ENCODE results near the gene WDR7.

WDR7 gene

DNA sequence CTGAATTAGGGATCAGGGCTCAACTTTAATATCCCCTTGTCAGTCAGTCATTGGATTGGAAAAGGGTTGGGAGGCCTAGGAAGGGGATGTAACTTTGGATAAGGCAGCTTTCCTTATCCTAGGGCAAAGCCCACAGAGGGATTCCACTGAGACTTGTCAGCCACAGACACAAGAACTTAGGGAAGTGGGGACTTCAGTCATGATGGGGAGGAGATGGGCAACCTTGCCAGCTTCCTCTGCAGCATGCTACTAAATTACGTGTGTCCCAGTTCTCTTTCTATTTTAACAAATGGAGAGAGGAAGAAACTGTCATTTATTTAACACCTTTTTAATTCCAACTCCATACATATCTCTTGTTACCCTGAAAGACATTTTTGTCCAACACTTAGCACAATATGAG is 237.8 kb downstream of the WDR7 start:
- no peak for DNase-seq (ENCODE audit: low read depth, low spot score)

DNA sequence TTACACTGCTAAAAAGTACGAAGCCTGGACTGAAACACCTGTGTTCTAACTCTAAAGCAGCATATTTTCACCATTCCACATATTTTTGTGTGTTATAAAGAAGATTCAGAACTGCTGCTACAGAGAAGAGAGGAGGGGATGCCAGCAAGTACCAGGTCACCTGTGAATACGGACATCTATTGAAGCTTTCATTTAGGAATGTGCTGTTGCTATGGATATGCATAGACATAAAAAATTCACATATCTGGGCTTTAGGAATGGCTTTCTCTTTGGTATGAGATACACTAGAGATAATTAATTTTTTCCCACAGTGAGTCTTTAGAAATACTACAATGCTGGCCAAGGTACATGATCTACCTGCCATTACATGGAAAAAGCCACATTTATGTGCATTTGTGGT is 238.5 kb downstream of the WDR7 start:
- DNase-seq (ENCODE audit: low read depth, low spot score): no peak

DNA sequence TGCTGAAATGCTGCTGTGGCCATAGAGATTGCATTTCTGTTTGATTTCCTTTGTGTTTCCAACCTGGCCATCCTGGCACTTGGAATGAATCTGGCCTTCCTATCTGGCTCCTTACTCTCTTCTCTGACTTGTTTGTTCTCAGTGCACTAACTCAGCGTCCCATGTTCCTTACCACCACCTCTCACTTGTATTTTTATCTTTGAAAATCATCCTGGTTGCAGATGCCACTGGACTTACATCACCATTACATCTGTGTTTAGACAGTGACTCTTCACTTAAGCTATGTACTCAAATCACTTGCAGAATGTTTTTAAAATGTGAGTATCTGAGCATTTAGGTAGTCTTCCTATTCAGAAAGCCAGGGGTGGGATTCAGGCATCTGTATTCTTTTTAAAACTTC is 239.5 kb downstream of the WDR7 start:
- DNase-seq (ENCODE audit: low read depth, low spot score): no peak

DNA sequence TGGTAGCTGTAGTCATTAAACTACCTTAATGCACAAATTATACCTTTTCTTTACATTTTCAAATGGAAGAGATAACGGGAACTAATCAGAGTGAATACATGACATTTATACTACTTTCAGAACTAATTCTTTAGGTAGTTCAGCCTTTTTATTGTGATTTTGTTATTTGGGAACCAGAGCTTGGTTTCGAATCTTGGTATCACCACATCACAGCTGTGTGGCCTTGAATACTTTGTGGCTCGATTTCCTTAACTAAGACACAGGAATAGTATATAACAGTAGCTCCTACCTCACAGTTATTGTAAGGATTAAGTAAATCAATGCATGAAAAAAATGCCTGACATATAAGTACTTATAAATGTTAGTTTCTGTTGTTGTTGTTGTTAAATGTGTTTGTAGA is 240.0 kb downstream of the WDR7 start:
- DNase-seq (ENCODE audit: low read depth, low spot score): no peak

DNA sequence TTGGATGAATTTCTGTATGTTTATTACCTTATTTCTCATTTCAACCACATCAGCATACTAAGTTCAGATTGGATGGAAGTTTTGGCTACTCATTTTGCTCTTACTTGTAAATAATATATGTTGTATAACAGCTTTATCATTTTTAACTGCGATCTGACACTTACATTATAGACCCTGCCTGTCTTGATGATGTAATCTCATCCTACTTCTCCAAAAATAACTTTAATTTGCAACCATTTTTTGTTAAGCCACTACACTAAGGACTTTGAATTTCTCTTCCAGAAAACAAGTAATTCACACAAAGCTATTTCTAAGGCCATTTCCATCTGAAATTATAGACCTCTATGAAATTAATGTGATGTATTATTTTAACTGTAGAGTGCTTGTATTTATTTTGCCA is 240.7 kb downstream of the WDR7 start:
- no peak for DNase-seq (ENCODE audit: low read depth, low spot score)

DNA sequence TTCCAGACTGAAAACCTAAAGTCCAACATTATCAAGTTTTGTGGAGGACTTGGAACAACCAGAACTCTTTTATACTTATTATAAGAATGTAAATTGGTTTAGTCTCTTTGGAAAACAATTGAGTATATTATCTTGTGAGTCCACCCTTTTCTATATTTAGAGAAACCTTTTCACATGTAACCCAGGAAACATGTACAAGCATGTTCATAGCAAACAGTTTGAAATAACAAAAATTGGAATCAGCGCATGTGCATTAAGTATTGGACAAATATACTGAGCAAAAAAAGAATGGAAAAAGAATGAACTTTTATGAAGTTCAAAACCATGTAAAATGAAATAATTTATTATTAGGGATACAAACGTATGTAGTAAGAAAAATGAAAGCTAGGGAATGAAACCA is 246.0 kb downstream of the WDR7 start:
- DNase-seq (ENCODE audit: low read depth, low spot score): no peak

DNA sequence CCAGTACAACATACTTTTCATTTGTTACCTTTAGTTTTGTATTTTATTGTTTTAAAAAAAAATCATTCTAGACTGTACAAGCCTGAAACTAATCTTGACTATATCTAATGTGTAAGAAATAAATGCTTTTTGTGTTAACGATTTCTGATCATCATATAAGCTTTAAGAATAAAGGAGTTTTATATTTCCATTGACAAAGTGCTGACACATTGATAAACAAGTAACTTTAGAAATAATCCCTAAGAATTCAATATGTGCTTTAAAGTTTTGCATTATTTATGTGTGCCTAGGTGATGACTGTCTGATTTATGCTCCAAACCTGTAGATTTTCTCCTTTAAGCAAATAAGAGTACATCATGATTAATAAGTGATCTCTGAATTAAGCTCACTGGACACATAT is 248.5 kb downstream of the WDR7 start:
- no peak for DNase-seq (ENCODE audit: low read depth, low spot score)

DNA sequence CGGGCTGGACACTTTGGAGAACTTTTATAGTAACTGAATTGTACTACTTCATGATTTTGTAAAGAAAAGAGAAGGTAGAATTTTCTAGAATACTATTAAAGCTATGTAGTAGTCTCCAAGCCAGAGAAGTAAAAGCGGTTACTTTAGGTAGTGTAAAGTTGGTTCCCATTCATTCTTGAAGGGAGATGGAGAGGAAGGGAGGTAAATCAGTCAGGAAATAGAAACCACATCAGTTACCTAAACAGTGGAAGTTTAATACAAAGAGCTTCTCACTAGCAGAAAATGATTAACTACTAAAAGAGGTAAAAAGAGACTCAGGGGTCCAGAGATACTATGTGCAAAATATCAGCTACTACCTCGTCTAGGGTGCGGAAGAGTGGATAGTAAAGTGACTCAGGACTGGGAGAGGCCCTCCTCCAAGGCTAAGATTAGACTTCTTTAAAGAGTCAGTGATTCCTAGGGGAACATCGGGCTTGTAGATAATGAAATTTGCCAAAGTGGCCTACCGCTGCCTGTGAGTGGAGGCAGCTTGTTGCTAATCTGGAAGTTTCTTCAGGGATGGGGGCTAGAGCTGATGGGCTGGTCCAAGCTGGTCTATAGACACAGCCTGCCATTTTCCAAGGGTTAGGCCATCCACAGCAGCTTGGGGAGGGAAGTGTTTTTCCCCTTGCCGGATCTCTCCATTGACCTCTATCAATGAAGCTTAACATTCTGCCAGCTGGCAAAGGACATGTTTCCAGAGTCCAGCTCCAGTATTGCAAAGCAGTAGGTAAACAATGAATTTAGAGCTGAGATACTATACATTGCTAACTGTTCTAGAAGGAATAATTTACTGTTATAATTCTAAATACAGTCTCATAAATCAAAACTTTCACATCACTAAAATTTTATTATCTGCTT is 249.3 kb downstream of the WDR7 start:
- no peak for DNase-seq (ENCODE audit: low read depth, low spot score)

DNA sequence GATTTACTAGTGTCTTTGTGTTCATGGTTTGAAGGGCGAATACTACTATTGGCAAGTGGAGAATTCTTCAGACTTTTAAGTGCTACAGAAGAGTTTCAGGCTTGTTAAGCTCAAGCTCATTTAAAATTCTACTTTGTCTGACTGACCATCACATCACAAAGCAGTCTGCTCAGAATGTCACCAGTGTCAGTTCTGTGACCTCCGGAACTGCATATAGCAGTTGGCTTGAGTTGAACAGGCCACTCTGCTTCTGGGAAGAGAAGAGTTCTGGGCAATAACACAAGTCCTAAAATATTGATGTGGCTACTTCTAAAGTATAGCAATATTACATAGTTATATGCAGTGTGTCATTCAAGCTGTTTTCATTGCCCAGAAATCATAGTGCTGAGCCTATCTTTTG is 250.8 kb downstream of the WDR7 start:
- no peak for DNase-seq (ENCODE audit: low read depth, low spot score)

DNA sequence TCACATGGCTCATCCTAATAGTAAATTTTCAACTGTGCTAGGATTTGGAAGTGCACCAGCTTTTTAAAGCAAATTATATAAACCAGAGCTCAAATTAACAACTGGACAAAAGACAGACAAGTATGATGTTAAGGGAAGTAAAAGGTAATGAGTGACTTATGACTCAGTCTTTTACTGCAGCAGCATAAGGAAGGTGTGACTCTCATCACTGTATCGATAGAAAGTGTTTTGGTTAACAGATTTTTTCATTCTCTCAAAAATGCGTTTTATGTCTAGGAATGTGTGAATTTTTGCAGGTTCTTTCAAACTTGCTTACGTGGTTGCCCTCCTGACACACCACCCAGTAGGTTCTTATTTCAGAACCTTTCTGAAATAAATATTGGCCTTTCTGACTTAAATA is 251.5 kb downstream of the WDR7 start:
- DNase-seq (ENCODE audit: low read depth, low spot score): no peak

DNA sequence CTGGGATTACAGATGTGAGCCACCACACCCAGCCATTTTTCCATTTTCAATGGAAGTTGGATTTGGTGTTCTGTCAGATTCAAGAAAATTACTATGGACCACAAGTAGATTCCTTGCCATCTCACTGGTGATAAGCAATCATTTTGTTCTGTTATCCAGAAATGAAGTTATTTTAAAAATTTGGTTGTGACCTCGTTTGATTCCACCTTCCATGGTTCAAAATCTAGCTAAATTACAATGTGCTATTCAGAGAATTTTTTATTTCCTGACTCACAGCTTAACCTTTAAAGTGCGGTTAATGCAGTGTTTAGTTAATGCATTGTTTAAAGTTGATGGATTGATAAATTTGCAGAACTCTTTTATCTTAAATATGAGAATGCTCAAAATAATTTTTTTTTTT is 252.5 kb downstream of the WDR7 start:
- no peak for DNase-seq (ENCODE audit: low read depth, low spot score)

DNA sequence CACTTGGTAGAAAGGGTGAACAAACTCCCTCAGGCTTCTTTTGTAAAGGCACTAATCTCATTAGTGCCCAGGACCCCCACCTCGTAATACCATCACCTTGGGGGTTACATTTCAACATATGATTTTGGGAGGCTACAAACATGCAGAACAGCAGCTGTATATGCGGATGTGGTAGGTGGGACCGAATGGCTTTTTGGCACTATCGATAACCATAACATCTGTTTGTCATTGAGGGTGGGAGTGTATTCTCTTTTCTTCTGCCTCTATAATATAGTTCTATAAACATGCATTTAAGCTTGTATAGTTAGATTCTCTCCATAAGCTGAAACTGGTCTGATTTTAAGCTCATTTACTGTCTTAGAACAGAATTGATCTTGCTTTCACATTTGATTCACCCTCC is 256.6 kb downstream of the WDR7 start:
- no peak for DNase-seq (ENCODE audit: low read depth, low spot score)

DNA sequence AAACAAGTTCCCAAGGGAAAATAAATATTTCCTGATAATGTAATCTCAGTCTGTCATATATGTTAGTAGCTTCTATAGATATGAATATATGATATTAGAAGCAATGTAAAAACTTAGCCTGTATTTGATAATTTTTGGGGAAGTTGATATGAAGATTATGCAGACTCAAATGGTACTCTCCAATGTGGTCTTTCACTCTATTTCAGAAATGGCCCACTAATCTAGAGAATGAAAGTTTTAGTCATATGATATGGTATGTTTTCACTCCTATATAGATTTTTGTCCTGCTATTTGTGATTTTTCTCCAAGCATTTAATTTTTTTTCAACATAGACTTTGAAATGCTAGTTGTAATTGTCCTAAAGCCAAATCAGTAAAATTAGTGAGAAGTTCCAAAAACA is 259.1 kb downstream of the WDR7 start:
- no peak for DNase-seq (ENCODE audit: low read depth, low spot score)

DNA sequence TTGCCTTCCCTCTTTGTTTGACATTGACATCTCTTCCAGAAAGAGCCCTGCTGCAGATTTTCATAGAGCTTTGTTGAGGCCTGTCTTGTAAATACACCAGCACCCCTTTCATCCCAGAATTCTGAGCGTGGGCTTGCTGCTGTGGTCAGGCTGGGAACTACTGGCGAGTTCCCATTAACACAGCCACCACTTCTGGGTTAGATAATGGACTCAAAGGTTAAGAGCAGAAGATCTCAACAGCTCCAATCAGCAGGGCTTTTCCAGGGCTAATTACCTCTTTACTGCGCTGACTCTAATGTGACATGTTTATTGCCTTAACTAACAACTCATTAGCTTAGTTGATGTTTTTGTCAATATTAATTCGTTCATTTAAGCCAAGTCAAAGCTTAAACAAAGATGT is 259.8 kb downstream of the WDR7 start:
- DNase-seq (ENCODE audit: low read depth, low spot score): peak; percentile 13

DNA sequence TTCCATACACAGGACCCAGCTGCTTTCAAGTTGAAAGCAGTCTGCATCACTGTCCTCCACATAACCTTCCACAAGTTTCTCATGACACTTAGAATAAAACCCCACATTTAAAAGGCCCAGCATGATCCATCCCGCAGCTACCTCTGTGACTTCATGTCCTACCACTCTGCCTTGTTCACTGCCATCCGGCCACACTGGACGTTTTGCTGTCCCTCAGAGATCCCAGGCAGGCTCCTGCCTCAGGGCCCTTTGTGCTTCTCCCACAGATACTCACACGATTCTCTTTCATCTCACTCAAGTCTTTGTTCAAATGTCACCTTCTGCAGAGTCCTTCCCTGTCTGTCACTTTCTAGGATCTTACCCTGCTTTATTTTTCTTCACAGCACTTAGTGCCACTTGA is 262.8 kb downstream of the WDR7 start:
- peak; percentile 66 for DNase-seq (ENCODE audit: low read depth, low spot score)

DNA sequence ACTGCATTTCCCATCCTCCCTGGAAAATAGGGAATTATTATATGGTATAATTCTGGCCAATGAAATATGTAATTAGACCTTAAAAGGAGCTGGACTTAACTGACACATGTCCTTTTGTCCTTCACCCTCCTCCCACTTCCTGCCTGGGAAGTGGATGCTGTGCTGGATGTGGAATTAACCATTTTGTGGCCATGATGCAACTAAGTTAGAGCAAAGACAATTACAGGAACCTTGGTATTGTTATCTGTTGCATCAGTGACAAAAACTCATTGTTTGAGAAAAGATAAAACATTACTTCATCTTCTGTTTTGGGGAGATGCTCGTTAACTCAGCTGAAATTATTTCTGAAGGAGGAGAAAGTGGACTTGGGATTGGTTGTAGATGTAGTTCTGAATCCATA is 268.0 kb downstream of the WDR7 start:
- DNase-seq (ENCODE audit: low read depth, low spot score): no peak

DNA sequence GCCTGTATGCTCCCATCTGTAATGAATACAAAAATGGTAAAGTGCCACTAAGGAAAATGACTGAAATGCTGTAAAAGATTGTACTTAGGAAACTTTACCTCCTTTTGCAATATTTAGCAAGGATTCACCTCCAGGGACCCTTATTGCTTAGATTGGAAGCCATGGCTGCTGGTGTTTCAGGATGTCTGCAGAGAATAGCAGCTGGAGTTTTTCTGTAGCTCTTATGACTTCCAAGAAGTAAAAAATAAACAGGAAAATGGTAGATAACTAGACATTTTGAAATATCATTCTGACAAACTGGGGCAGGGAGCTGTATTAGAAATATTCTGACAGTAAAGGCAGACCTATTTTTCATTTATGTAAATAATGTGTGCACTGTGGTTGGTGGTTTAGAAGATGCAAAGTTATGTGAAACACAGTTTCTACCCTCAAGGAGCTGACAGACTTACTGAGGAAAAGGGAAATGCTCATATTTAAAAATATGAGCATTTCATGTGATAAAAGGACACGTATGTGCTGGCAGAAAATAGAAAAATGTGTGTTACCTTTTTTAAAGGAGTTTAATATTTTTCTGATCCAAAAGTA is 270.8 kb downstream of the WDR7 start:
- no peak for DNase-seq (ENCODE audit: low read depth, low spot score)

DNA sequence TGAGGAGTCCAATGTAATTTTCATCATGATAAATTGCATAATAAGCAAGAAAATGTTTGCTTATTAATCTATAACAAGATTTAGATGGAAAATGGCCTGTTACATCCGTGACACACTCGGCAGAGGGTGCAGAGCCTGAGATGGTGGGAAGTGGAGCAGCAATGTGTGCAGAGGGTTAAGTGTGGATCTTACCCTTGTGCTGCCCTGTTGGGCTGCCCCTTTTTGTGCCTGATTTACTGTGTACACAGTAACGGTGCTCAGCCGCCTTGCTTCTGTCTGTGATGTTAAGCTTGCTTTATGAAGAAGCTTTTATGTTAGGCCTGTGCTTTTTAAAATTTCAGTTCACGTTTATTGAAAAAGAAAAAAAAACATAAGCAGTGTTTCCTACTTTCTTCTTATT is 275.6 kb downstream of the WDR7 start:
- DNase-seq (ENCODE audit: low read depth, low spot score): no peak

DNA sequence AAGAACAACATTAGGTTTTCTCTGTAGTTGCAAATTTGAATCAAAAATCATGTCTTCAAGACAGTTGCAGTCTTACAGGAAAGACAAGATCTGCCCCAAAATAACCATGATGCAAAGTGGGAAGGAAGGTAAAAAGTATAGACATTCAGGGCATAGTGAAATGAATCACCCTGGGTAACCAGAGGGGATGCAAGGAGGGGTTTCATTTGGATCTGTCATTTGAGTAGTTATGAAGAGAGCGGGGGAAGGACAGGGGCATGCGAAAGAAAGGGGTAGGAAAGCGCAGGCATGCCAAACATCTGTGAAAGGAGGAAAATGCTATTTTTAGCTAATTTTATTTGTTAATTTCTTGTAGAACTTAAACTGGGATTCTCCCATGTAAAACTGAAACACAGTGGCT is 276.6 kb downstream of the WDR7 start:
- no peak for DNase-seq (ENCODE audit: low read depth, low spot score)

DNA sequence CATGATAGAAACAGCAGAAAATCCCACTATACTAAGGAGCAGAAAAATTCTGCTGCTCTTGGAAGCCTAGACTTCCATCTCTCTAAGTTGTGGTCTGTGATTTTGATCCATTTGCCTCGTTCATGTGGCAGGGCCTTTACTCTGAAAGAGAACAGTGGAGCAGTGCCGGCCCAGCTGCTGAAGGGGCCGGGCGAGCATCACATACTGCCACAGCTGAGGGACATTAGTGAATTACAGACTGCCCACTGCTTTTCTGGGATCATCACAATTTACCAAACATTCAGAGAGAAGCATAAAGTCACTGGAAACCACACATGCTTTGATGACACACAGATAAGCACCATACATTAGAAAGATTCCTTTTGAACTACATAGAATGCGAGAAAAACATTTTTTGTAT is 278.7 kb downstream of the WDR7 start:
- DNase-seq (ENCODE audit: low read depth, low spot score): no peak

DNA sequence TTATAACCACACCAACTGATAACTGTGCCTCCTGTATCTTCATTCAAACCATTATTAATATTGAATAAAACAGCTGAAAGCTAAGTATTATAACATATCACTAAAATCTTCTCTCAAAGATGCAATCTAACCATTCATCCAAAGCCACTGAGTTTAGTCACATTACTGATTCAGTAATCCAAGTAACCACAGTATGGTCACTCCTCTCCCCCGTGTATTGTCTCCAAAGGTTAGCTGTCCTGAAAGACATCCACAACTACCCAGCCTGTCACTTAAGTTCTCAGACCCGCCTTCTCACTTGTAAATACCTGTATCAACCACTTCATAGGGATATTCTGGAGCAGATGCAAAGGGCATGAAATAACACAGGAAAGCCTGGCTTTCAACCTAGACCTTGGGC is 282.3 kb downstream of the WDR7 start:
- DNase-seq (ENCODE audit: low read depth, low spot score): no peak

DNA sequence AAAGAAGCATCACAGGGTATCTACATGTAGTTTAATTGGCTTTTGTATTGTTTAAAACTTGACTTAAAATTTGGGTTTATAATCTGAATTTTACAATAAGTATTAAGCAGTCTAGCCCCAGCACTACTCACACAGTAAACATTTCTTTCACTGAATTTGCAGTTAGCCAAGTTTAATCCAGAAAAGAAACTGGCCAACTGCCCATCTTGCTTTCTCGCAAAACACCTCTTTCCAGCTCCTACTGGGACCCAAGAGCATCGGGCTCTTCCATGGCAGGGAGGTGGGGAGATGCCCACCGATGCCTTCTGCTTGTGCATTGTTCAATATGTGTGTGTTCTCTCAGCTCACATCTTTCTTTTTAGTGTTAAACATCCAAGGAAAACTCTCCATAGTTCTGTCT is 283.0 kb downstream of the WDR7 start:
- no peak for DNase-seq (ENCODE audit: low read depth, low spot score)

DNA sequence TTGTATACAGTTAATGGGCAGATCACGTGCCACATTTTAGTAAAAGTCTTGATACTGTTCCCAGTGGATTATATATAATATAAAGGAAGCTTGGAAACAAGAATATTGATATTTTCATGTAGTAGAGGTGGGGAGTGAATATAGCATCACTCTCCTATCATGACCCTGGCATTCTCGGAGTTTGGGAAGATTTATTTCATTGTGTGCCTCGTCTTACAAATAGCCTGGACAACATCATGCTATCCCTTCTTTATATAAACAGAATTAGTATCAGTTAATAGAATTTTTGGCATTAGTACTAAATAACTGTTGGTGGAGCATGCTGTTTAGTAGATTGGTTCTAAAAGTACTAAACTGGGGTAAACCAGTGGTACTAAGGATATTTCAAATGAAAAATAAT is 283.7 kb downstream of the WDR7 start:
- DNase-seq (ENCODE audit: low read depth, low spot score): no peak
